ENCODE measurements around the gene RDH8. TPM values are rescaled to one million over a fixed set of nuclear protein-coding genes. Genes with fewer than 3 reads are reported as not detected.
A peak's percentile ranks its signal among the peaks of the same experiment; 100 is the strongest.

The RDH8 gene
- total and polyA plus RNA-seq, 2 of the 8 experiments (the other 6 are each of a cell fraction or from before 2014, with no cell fraction given): 0.38 TPM; not detected in 1

GRCh38 chr19:10010939-10011338 is 2.3 kb upstream of the RDH8 start:
- Histone ChIP-seq H3K9me3 (ENCODE audit: insufficient read depth in 2 of 2, low read depth in 1 of 2, low read length in 1 of 2) (no peaks in the 10 kb centered on the region), H3K4ac (replicated peaks; ENCODE audit: insufficient read length, low read depth, low read length) (no peak overlapping the region), H2BK120ac (replicated peaks; ENCODE audit: low read depth, low read length) (no peak overlapping the region), H4K5ac (ENCODE audit: insufficient read length, low read depth, low read length) (no peak overlapping the region), H2BK5ac (ENCODE audit: low read depth, low read length) (no peak overlapping the region), H2BK12ac (ENCODE audit: low read depth, low read length) (no peak overlapping the region), H3K79me2 (ENCODE audit: control insufficient read depth in 1 of 2, insufficient read depth in 2 of 2, low read length in 2 of 2) (no peaks in the 10 kb centered on the region), H3K18ac (ENCODE audit: extremely low read depth, low read length) (no peak overlapping the region), H4K20me1 (replicated peaks in 1 of 2; ENCODE audit: control insufficient read depth in 1 of 2, insufficient read depth in 2 of 2, low read length in 2 of 2) (peaks cover 5 to 10% of the 10 kb centered on the region in 2 experiments), H2AK5ac (ENCODE audit: low read depth, low read length) (no peak overlapping the region), H2BK15ac (ENCODE audit: low read length) (no peak overlapping the region), H3K4me2 (ENCODE audit: insufficient read depth in 1 of 2, low read depth in 2 of 2, low read length in 2 of 2) (peak overlapping the region in 1 of 2 experiments; percentile 96; a peak in 1 of 4 replicates), H3K23me2 (ENCODE audit: low read depth, low read length) (peaks cover 16% of the 10 kb centered on the region; the same call in 1 of the 2 replicates), H3K9ac (replicated peaks in 1 of 4; ENCODE audit: extremely low read depth in 1 of 4, low read depth in 3 of 4, low read length in 3 of 4) (no peak overlapping the region), H3K56ac (replicated peaks; ENCODE audit: insufficient read length, low read depth, low read length) (no peak overlapping the region), H3K27me3 (replicated peaks in 1 of 4; ENCODE audit: control insufficient read depth in 3 of 4, extremely low read depth in 1 of 4, insufficient read depth in 3 of 4, low read length in 3 of 4) (peaks cover 1 to 29% (median 20%) of the 10 kb centered on the region in 4 experiments), H2AFZ (ENCODE audit: low read length) (no peak overlapping the region), H2BK20ac (ENCODE audit: low read length) (no peak overlapping the region), H3K36me3 (ENCODE audit: control insufficient read depth in 2 of 4, insufficient read depth in 4 of 4, low read length in 3 of 4) (no peaks in the 10 kb centered on the region), H3K4me1 (replicated peaks in 1 of 4; ENCODE audit: control insufficient read depth in 3 of 4, insufficient read depth in 4 of 4, low read length in 3 of 4) (peaks cover 4 to 12% (median 8%) of the 10 kb centered on the region in 4 experiments), H4K91ac (replicated peaks; ENCODE audit: insufficient read length, low read length) (no peak overlapping the region), H3K23ac (ENCODE audit: insufficient read length) (no peak overlapping the region), H4K8ac (ENCODE audit: extremely low read depth, insufficient read depth, low read length) (no peak overlapping the region), H3K4me3 (ENCODE audit: extremely low read depth in 1 of 4, insufficient read depth in 2 of 4, low read depth in 3 of 4, low read length in 4 of 4) (no peak overlapping the region), H3K27ac (ENCODE audit: low read depth, low read length) (no peak overlapping the region), H3K79me1 (ENCODE audit: low read depth, low read length) (no peaks in the 10 kb centered on the region), H3K14ac (ENCODE audit: insufficient read length) (no peak overlapping the region)
- TF ChIP-seq TEAD4 (IDR thresholded peaks at IDR 0.05; ENCODE audit: low read depth, low read length) (no peak), MAX (IDR thresholded peaks at IDR 0.05) (no peak)
- ChIA-PET POLR2A (ENCODE audit: partially characterized antibody) (interaction anchor here (1.1 to 1.5 kb wide), 2 partner anchors 10 to 48 kb away, joined by 4 read pairs; no protein-coding TSS in a partner anchor), CTCF (ENCODE audit: partially characterized antibody) (interaction anchor here (0.6 to 1.9 kb wide), 7 partner anchors 9 to 90 kb away, joined by 3 to 7 read pairs (median 6); no protein-coding TSS in a partner anchor)
- WGBS, 2 experiments (ENCODE audit: extremely low coverage in 1 of 2, insufficient coverage in 1 of 2, insufficient read length in 1 of 2, insufficient replicate concordance in 2 of 2, low coverage in 1 of 2, low lambda C conversion rate in 2 of 2, missing lambda C conversion rate in 1 of 2): 84% methylated on average over 9 of the region's 9 CpGs; no CpG with 5 or more reads in 1 of the 2 experiments
- DNase-seq (ENCODE audit: low read depth in 1 of 2, low spot score in 2 of 2) (no peak), FAIRE-seq (no peak)

Data from H1 (cell line).